ENCODE measurements around the gene CAPS.

The CAPS gene

GRCh38 chr19:5914946-5915781 is 1.1 kb downstream of the CAPS start:
- DNase-seq, result no peak

GRCh38 chr19:5915782-5916165 is 1.7 kb downstream of the CAPS start:
- DNase-seq, result no peak

GRCh38 chr19:5916181-5916708 is 2.2 kb downstream of the CAPS start:
- DNase-seq, result no peak

GRCh38 chr19:5917431-5918107 is 3.5 kb downstream of the CAPS start:
- no peak for DNase-seq

GRCh38 chr19:5918463-5919079 is 4.5 kb downstream of the CAPS start:
- DNase-seq, result no peak

GRCh38 chr19:5921516-5922160 is 7.6 kb downstream of the CAPS start:
- no peak for DNase-seq

GRCh38 chr19:5922161-5922545 is 8.1 kb downstream of the CAPS start:
- DNase-seq, result no peak

- DNase-seq, result no peak
These were observed 9.3 kb downstream of the CAPS start for GRCh38 chr19:5923356-5923755.

- no peak for DNase-seq
These were observed 11.9 kb downstream of the CAPS start for GRCh38 chr19:5925830-5926427.

GRCh38 chr19:5926641-5927440 is 12.8 kb downstream of the CAPS start:
- DNase-seq, result no peak

GRCh38 chr19:5927441-5927821 is 13.4 kb downstream of the CAPS start:
- no peak for DNase-seq

GRCh38 chr19:5929179-5929578 is 15.1 kb downstream of the CAPS start:
- no peak for DNase-seq

GRCh38 chr19:5929625-5930024 is 15.6 kb downstream of the CAPS start:
- DNase-seq, result no peak

GRCh38 chr19:5931251-5931650 is 17.2 kb downstream of the CAPS start:
- DNase-seq, result no peak

GRCh38 chr19:5932146-5932545 is 18.1 kb downstream of the CAPS start:
- DNase-seq, result no peak

- no peak for DNase-seq
These were observed 18.7 kb downstream of the CAPS start for GRCh38 chr19:5932609-5933262.

GRCh38 chr19:5933391-5934068 is 19.5 kb downstream of the CAPS start:
- no peak for DNase-seq

- no peak for DNase-seq
These were observed 20.0 kb downstream of the CAPS start for GRCh38 chr19:5934069-5934401.

- DNase-seq, result no peak
These were observed 20.9 kb downstream of the CAPS start for GRCh38 chr19:5934774-5935472.

Measured in activated CD4-positive, alpha-beta T cell treated with anti-CD3 and anti-CD28 coated beads, Interleukin-2, amount 50 U/mL, for 48 hours (primary cell).